ENCODE data around the gene FANCI.

Gene FANCI

GRCh38 chr15:89333959-89334509 lies 90.3 kb downstream of the FANCI start:
- peak; percentile 5 for DNase-seq

- peak; percentile 99 for DNase-seq
Measured at GRCh38 chr15:89334510-89335297, 90.9 kb downstream of the FANCI start, which contains the start of gene POLG. Gene POLG (minus strand): TSS chr15:89334824. CDS start chr15:89333754, 1,070 bp downstream.

GRCh38 chr15:89335298-89336041 lies 91.7 kb downstream of the FANCI start:
- DNase-seq, result no peak

- DNase-seq, result no peak
Measured at GRCh38 chr15:89338036-89338435, 94.3 kb downstream of the FANCI start.

GRCh38 chr15:89340573-89340972 lies 96.8 kb downstream of the FANCI start:
- no peak for DNase-seq

GRCh38 chr15:89341316-89342005 lies 97.7 kb downstream of the FANCI start:
- DNase-seq, result no peak

GRCh38 chr15:89342840-89343239 lies 99.1 kb downstream of the FANCI start:
- no peak for DNase-seq

GRCh38 chr15:89345248-89345647 lies 101.5 kb downstream of the FANCI start:
- no peak for DNase-seq

- DNase-seq, result no peak
Measured at GRCh38 chr15:89346516-89347231, 102.9 kb downstream of the FANCI start.

GRCh38 chr15:89349206-89349558 lies 105.4 kb downstream of the FANCI start:
- no peak for DNase-seq

- DNase-seq, result no peak
Measured at GRCh38 chr15:89352476-89352875, 108.7 kb downstream of the FANCI start.

- DNase-seq, result no peak
Measured at GRCh38 chr15:89353991-89354390, 110.2 kb downstream of the FANCI start.

GRCh38 chr15:89356634-89357298 lies 113.0 kb downstream of the FANCI start:
- DNase-seq, result no peak

GRCh38 chr15:89358435-89358754 lies 114.6 kb downstream of the FANCI start:
- DNase-seq, result no peak

- DNase-seq, result peak; percentile 55
Measured at GRCh38 chr15:89358755-89359439, 115.1 kb downstream of the FANCI start.

GRCh38 chr15:89359471-89360293 lies 115.9 kb downstream of the FANCI start:
- DNase-seq, result no peak

- DNase-seq, result no peak
Measured at GRCh38 chr15:89360294-89360971, 116.7 kb downstream of the FANCI start.

GRCh38 chr15:89361451-89362202 lies 117.8 kb downstream of the FANCI start:
- DNase-seq, result peak; percentile 53
